GM19467 (cell line): Measurements from ENCODE around the gene FNDC3B.
"Not testable (repeated sequence)": the region's sequence is repeated elsewhere in the genome, so short reads cannot be mapped to it uniquely, and the experiment has no call there.

Source experiments
- ATAC-seq: cut with Tn5 transposase; IDR thresholded peaks from one replicate; pipeline ENCODE4 v1.9.1; 2021; ENCODE audit warnings: mild to moderate bottlenecking, moderate library complexity; ENCODE audit not compliant: unreplicated experiment

Gene FNDC3B

GRCh38 chr3:172254542-172254941 lies 215.2 kb downstream of the FNDC3B start:
- ATAC-seq: no peak

GRCh38 chr3:172255321-172255720 lies 215.9 kb downstream of the FNDC3B start:
- ATAC-seq: not testable (repeated sequence)

GRCh38 chr3:172256101-172256734 lies 216.8 kb downstream of the FNDC3B start:
- no peak for ATAC-seq

GRCh38 chr3:172257648-172258400 lies 218.4 kb downstream of the FNDC3B start:
- ATAC-seq: no peak

DNA sequence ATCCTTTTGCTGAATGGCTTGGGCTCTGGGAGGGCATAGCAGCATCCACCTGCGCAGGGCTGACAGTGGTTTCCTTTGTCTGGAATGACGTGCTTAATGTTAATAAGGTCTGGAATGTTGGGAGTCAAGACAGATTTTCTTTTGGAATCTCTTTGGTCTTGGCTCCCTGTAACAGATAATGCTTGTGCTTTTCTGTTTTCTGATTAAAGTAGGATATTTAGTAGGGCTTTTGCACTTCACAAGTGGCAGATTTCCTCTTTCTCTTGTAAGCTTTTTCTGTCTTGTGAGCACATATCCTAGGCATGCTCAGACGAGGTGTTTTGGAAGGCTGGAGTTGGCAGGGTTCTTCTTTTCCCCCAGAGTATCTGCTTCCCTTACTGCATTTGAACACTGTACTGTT lies 219.2 kb downstream of the FNDC3B start:
- no peak for ATAC-seq

DNA sequence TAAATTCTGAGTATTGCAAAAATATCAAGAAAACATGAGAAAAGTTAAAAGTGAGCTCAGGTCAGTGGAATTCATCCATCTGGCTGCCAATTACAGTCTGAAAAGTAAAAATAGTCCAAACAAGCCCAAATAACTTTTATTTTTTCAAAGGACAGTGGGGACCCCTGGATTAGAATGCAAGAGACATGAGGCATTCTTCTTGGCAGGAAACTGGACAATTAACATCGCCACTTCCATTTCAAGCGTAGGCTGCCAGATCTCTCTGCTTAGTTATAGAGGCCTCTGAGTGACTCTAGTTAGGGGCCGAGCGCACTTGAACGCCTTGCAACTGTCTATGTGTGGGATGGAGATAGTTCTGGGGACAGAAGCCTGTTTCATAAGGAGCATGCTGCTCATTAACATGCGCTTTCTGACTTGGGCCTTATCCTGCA lies 219.7 kb downstream of the FNDC3B start:
- ATAC-seq: no peak

GRCh38 chr3:172259726-172260248 lies 220.4 kb downstream of the FNDC3B start:
- no peak for ATAC-seq

DNA sequence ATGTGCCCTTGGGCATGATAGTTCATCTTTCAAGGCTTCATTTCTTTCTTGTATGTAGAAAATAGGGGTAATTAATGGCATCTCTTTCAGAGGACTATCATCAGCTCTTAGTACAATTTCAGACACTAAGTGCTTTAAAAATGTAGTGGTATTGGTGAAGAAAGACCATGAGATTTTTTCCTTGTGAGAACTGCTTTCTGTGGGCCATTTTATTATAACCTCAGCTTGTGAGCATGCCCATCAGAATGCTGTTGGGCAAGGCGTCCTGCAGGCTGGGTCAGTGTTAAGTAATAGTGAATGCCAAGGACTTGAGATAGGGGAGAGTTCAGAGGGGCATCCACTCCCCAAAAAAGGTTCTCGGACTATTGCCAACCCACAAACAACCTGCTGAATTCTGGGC lies 221.0 kb downstream of the FNDC3B start:
- no peak for ATAC-seq

- ATAC-seq: no peak
Measured at GRCh38 chr3:172261054-172261453, 221.7 kb downstream of the FNDC3B start.

DNA sequence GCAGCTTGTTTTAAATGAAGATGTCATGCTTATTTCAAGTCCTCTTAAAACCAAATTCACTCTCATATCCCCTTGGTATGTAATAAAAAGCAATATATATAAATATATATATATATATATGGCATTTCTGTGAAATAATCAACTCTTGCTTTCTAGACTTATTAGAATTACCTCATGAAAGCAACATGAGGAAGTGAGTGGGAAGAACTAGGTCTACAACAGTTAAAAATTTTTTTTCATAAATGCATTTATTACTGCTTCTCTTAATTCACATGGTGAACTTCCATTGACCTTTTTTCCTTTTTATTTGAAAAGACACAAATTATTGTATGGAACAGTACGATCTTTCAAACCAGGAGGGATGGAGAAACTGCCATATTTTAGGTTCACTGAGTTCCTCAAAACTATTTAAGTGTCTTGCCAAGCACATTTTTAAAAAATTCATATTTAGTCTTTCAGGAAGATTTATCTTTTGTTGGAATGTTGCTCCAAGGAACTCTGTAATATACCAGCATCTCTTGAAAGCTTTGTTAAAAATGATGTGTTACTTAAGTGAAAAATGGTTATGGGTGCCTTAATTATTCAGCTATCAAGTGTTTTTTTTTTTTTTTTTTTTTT lies 223.7 kb downstream of the FNDC3B start:
- no peak for ATAC-seq

GRCh38 chr3:172263781-172264486 lies 224.6 kb downstream of the FNDC3B start:
- ATAC-seq: no peak

DNA sequence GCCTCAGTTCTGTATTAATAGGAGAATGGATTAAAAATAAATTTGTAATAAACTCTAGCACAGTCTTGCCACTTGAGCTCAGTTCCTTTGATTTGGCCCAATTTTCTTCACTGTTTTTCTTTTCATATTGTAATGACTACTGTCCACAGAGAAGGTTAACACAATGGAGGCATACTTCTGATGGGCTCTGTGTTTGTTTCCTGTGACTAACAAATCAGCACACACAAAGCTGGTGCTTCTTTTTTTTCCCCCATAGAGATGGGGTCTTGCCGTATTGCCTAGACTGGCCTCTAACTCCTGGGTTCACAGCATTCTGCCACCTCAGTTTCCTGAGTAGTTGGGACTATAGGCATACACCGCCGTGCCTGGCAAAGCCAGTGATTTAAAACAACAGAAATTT lies 226.7 kb downstream of the FNDC3B start:
- no peak for ATAC-seq

DNA sequence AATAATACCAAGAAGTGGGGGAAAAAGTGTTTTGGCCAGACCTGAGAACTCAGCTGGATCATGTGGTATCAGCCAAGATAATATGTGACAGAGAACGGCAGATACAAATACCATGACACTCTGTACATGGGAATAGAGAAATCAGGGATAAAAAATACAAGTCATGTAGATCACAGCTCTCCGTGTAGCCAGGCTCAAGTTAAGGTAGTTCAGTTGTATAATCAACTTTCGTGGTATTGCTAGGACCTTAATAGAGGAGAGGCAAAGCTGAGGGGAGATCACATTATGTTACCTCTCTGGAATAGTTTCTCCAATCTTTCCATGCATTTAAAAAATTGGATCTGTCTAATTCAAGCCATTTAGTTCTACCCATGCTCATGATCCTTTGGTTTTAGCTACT lies 229.0 kb downstream of the FNDC3B start:
- ATAC-seq: no peak

- no peak for ATAC-seq
Measured at GRCh38 chr3:172268868-172269267, 229.5 kb downstream of the FNDC3B start.

DNA sequence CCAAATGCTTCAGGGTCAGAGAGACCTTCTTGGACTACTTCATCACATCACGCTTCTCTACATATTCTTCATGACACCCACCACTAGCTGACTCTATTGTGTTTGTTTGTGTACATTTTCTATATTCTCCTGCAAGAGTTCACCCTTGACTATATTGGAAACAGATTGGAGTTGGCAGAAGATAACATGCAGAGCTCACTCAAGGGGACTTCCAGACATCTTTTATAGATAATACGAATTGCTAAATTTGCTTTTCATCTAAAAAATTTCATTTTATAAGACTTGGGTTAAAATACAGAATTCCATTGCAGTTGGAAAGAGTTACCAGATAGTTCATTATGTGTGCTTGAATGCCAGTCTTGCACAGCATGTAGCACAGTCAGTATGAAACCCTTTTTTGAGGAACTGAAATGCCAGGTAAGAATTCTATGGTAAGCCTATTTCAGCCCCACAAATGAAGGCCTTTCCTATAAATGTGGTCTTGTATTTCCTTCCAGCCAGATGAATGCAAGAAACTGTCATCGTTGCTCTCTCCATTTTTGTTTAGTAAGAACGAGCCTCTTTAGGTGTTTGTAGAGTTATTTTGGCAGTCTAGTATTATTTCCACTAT lies 231.3 kb downstream of the FNDC3B start:
- ATAC-seq: peak; percentile 92

GRCh38 chr3:172271386-172271976 lies 232.1 kb downstream of the FNDC3B start:
- no peak for ATAC-seq

DNA sequence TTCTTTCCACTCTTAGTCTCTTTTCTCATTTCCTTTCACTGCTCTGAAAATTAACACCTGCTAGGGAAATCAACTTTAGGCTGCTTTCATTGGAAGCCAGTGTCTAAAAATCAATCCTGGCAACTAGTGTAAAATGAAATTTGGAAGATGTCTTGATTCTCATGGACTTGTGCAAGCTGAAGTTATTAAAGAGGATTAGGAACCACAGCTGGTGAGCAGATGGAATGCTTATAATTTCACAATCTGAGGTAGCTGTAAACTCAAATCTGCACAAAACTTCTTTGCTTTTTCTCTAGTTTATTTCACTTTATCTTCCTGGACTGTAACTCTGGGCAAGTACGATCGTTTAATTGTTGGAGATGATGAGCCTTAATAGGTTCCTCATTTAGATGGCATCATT lies 233.3 kb downstream of the FNDC3B start:
- no peak for ATAC-seq

GRCh38 chr3:172273378-172273777 lies 234.0 kb downstream of the FNDC3B start:
- ATAC-seq: no peak

DNA sequence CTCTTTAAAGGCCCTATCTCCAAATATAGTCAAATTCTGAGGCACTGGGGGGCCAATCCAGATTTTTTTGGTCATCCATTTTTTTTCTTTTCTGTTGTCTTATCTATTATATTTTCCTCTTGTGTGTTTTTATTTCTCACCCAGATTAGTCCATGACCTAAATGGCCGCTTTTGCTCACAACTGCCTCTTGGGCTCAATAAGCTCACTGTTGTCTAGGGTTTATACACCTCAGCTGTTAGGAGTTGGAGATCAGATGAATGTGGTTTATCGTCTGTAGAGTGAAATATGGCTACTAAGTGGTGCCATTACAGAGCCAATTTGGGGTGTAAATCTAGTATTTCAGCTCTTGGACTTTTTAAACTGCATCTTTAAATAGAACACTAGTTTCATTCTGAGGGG lies 235.5 kb downstream of the FNDC3B start:
- ATAC-seq: no peak

GRCh38 chr3:172275586-172275985 lies 236.2 kb downstream of the FNDC3B start:
- ATAC-seq: no peak
